D721Med (cell line): ENCODE data around the gene OR4C12.
A peak's percentile ranks its signal among the peaks of the same experiment; 100 is the strongest.
"Not testable (repeated sequence)": the region's sequence is repeated elsewhere in the genome, so short reads cannot be mapped to it uniquely, and the experiment has no call there.

Source experiments
- DNase-seq: peaks from one replicate; pipeline ENCODE4 v3.0.0; 2011; ENCODE audit warnings: low spot score; ENCODE audit not compliant: insufficient read length
- FAIRE-seq: peaks from 2 replicates; lab custom pipeline; 2011; peaks lifted over from hg19 to GRCh38; lab: Jason Lieb, UNC
- CTCF ChIP-seq: IDR thresholded peaks from 2 replicates; pipeline ENCODE4 v1.5.1; 2012; ENCODE audit warnings: mild to moderate bottlenecking, control low read depth; ENCODE audit not compliant: insufficient read depth; ENCODE audit errors: missing control alignments

OR4C12 gene

DNA sequence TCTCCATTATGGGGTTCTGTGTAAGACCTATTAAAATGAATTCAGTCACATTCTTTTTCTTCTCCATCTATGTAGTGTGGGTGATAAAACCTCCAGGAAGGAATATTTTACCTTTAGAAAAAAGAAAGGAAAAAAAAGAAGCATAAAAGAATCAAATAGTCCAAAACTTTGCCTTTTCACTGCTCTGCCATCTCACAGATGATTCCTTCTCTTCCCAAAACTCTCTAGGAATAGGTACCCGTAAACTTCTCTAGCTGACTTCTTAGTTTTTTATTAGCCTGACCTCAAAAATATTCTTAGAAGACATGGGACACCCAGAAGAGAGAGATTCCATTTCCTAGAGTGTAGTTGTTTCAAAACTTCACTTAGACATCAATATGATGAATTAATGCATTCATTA is at the start of gene OR4C12:
Gene OR4C12 (minus strand): TSS at position 101 of the 400 bp plus-strand sequence. CDS start 34 bp downstream, at position 67.
- not testable (repeated sequence) for DNase-seq, FAIRE-seq

GRCh38 chr11:50030193-50030592 is 47.9 kb upstream of the OR4C12 start:
- no peak for FAIRE-seq
- TF ChIP-seq CTCF, result no peak

DNA sequence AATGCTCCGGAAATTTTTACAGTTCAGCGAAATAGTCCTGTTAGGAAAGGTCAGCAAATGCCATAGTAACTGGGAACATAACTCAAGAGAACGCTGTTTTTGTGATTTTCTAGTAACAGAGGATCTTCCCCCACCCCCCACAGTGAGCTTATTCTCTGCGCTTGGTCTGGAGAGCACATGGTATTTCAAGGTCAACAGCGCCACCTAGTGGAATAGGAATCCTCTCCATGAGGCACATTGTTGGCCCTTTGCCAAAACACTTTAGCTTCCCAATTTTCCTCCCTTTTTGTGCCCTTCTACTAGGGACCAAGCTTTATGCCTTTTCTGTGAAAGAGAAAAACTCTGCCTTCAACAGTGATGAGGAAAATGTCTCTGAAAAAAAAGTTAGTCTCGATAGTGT is 13.2 kb upstream of the OR4C12 start:
- peak; percentile 56 for TF ChIP-seq CTCF
- no peak for DNase-seq
- FAIRE-seq, result no peak

More at GRCh38 chr11:50030193-50030592, 47.9 kb upstream of the OR4C12 start:
- DNase-seq, result no peak

DNA sequence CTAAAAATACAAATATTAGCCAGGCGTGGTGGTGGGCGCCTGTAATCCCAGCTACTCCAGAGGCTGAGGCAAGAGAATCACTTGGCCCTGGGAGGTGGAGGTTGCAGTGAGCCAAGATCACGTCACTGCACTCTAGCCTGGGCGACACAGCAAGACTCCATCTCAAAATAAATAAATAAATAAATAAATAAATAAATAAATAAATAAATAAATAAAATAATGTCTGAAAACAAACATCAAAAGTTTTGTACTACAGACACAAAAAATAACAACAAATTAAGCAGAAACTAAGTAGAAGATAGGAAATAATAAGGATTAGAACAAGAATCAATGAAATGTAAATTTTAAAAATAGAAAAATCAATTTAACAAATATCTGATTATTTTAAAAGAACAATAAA is 8.9 kb downstream of the OR4C12 start:
- FAIRE-seq, DNase-seq: not testable (repeated sequence)

GRCh38 chr11:49952091-49952490 is 30.2 kb downstream of the OR4C12 start, which contains the start of gene OR4C13:
Gene OR4C13, plus strand, starts transcription at chr11:49952391. Its CDS starts 32 bp downstream, at chr11:49952423.
- no peak for TF ChIP-seq CTCF
- FAIRE-seq, result no peak
- DNase-seq, result no peak

DNA sequence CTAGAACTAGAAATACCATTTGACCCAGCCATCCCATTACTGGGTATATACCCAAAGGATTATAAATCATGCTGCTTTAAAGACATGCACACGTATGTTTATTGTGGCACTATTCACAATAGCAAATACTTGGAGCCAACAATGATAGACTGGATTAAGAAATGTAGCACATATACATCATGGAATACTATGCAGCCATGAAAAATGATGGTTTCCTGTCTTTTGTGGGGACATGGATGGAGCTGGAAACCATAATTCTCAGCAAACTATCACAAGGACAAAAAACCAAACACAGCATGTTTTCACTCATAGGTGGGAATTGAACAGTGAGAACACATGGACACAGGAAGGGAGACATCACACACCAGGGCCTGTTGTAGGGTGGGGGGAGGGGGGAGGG is 33.6 kb downstream of the OR4C12 start:
- DNase-seq, FAIRE-seq: not testable (repeated sequence)
